Cardiac muscle cell (in vitro differentiated cells and primary cell): ENCODE results near the gene NEK3. TPM values are rescaled to one million over a fixed set of nuclear protein-coding genes. Genes with fewer than 3 reads are reported as not detected.
"Not testable (repeated sequence)": the region's sequence is repeated elsewhere in the genome, so short reads cannot be mapped to it uniquely, and the experiment has no call there.

Experiments
- DNase-seq, 2 donors: peaks; one replicate each; pipeline versions ENCODE4 v3.0.0 to v3.0.0-alpha.2; 2010 to 2017; ENCODE audit warnings: low read depth in 1 of 2, low spot score in 1 of 2
- H3K27ac ChIP-seq: fragments of 200-600 bp; sonication (generic); 2 replicates; pipeline ENCODE4 v1.5.1; 2016
- H3K27me3 ChIP-seq: fragments of 200-600 bp; sonication (generic); 2 replicates; pipeline ENCODE4 v1.6.0; 2016; ENCODE audit warnings: control low read depth
- H3K36me3 ChIP-seq: fragments of 200-600 bp; sonication (generic); 2 replicates; pipeline ENCODE4 v1.5.1; 2016; ENCODE audit warnings: control low read depth
- H3K4me1 ChIP-seq: fragments of 200-600 bp; sonication (generic); 2 replicates; pipeline ENCODE4 v1.8.1; 2017; ENCODE audit warnings: low read depth, mild to moderate bottlenecking, mixed run types
- H3K4me3 ChIP-seq: fragments of 200-600 bp; sonication (generic); 2 replicates; pipeline ENCODE4 v1.5.1; 2016; ENCODE audit warnings: mild to moderate bottlenecking
- H3K9me3 ChIP-seq: fragments of 200-600 bp; sonication (generic); 2 replicates; pipeline ENCODE4 v1.5.1; 2017; ENCODE audit warnings: low read depth, mild to moderate bottlenecking, control low read depth
- CTCF ChIP-seq: IDR thresholded peaks from 2 replicates; pipeline ENCODE4 v1.5.1; 2012; ENCODE audit warnings: low read depth, mild to moderate bottlenecking, low read length
- polyA plus RNA-seq: library from polyadenylated mRNA; unstranded; fragments of >200 nt; fragmentation: Nextera tagmentation; extraction: Ambion mirVana; gene quantifications from 2 replicates; pipeline ENCODE4 v1.2.1, GENCODE V29; 2016
- total RNA-seq: library from RNA; depleted of rRNA; stranded (reverse); fragments of >200 nt; gene quantifications from 2 replicates; pipeline ENCODE4 v1.2.3, GENCODE V29; 2016

NEK3 gene
- total RNA-seq, result 14.2 and 16.1 TPM in 2 replicates
- polyA plus RNA-seq, result 18.3 and 20.6 TPM in 2 replicates

DNA sequence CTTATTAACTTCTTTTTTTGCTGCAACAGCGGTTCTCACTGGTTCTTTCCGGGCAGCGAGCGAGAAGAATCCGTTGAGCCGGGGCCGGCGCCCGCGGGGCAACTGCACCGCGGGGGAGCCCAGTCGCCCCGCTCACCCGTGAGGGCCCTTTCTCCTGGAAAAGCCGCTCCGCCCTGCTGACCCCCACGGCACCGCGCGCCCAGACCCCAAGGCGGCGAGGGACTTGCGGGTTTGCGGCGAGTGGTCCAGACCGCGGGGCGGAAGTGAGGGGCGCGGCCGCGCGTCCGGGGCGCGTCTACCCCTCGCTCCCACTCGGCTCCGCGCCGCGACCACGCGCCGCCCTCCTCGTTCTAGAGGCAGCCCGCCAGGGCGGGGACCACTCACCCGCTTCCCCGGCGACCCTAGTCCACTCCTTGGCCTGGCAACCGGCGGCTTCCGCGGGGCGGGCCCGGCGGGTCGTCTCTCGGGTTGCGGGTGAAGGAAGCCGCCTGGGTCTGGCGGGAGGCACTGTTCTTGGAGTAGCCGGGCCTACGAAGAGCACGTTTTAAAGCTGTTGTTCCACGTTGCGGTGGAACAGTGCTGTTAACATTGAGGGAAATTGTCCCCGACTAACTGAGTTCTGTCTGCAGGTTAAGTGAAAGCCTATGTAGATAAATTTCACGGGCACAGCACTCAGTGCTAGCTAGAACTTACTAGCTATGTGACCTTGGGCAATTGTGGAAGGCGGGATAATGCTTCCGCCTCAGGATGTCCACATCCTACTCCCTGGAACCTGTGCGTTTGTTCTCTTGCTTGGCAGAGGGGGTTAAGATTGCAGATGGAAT is at the start of gene NEK3:
NEK3 (minus strand) TSS at position 439 of the 824 bp plus-strand sequence. CDS start 3,406 bp downstream, outside the sequence.
- Histone ChIP-seq H3K4me3 (peak within 1 kb of the TSS; percentile 77), H3K4me1 (peaks cover 10% of the 10 kb centered on the region), H3K9me3 (no peaks in the 10 kb centered on the region), H3K27me3 (no peaks in the 10 kb centered on the region), H3K36me3 (no peaks in the 10 kb centered on the region), H3K27ac (no peak within 1 kb of the TSS)
- TF ChIP-seq CTCF, result no peak
- peak; percentile 68 to 75 for DNase-seq

- H3K27me3 ChIP-seq, result peaks cover 45% of the 10 kb centered on the region
- not testable (repeated sequence) for H3K36me3 ChIP-seq, H3K27ac ChIP-seq, DNase-seq, H3K4me1 ChIP-seq, H3K9me3 ChIP-seq, H3K4me3 ChIP-seq
Observed at GRCh38 chr13:52208384-52208783, 49.0 kb upstream of the NEK3 start.

DNA sequence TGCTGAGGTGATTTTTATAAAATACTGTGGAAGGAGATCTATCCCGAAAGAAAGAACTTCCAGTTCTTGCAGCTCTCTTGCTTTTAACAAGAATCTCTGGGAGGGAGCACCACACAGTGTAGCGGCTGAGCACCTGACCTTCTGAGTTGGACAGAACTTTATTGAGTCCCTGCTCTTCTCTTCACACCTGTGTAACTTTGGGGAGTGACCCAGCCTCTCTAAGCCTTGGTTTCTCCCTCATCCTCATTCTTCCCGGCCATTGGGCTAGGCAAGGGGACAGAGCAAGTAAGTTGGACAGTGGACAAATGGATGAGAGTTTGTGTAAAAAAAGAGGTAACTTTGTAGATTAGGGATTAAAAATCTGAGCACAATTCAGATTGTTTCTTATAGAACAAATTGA is 48.5 kb upstream of the NEK3 start:
- peaks cover 47% of the 10 kb centered on the region for H3K27me3 ChIP-seq
- DNase-seq, H3K4me1 ChIP-seq, H3K9me3 ChIP-seq, H3K36me3 ChIP-seq, H3K27ac ChIP-seq, H3K4me3 ChIP-seq: not testable (repeated sequence)

- DNase-seq, H3K4me3 ChIP-seq, H3K27ac ChIP-seq, H3K9me3 ChIP-seq, H3K4me1 ChIP-seq, H3K36me3 ChIP-seq: not testable (repeated sequence)
- H3K27me3 ChIP-seq, result peaks cover 47% of the 10 kb centered on the region
Observed at GRCh38 chr13:52207337-52207736, 47.9 kb upstream of the NEK3 start.

DNA sequence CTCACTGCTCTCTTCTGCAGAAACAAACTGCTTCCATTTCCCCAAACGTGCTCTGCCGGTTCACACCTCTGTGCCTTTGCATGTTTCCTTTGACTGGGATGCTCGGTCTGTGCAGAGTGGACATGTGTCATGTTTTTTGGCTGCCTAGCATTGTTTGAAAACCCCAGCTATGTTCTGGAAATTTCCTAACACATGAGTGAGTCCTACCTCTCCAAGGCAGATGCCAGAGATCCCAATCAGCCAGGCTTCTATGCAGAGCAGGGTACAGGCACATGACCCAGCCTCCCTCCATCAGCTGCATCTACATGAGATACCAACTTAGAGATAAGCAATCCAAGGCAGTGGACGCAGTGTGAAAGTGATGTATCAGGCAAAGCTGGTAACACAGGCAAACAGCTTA is 45.1 kb upstream of the NEK3 start:
- H3K4me3 ChIP-seq, H3K27ac ChIP-seq, H3K9me3 ChIP-seq, H3K36me3 ChIP-seq, H3K4me1 ChIP-seq: not testable (repeated sequence)
- peak in 1 of 2 donors; percentile 11 for DNase-seq
- peaks cover 43% of the 10 kb centered on the region for H3K27me3 ChIP-seq

DNA sequence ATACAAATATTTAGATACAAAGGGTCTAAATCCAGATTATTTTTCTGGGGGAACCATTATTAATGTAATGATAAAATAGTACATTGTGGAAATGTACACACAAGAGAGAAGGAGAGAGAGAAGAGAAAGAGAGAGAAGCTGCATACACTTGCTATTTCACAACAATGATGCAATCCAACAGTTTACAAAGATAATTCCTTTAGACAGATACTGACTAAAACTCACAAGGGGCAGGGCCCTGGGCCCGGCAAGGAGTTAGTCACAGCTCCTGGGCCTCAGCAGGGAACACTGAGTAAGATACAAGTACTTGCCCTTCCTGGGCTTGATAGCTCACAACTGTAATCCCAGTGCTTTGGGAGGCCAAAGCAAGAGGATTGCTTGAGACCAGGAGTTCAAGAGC is 44.5 kb upstream of the NEK3 start:
- H3K4me1 ChIP-seq, H3K9me3 ChIP-seq, H3K27ac ChIP-seq, H3K36me3 ChIP-seq, H3K4me3 ChIP-seq: not testable (repeated sequence)
- peaks cover 41% of the 10 kb centered on the region for H3K27me3 ChIP-seq
- peak in 1 of 2 donors; percentile 92 for DNase-seq

DNA sequence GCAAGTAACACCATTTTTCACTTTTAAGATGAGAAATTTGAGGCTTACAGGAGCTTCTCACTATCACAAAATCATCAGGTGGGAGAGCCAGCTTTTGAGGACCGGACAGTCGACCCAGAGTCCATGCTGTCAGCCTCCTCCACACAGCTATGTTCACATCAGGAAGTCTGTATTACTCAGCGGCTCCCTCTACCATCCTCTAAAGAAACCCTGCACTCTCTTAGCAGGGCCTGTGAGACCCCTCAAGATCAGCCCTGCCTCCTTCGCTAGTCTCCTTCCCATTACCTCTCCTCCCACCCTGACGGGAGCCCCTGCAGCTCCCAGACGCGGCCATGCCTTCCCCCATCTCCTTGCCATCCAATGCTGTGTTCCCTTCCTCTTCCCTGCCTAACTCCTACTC is 43.1 kb upstream of the NEK3 start:
- H3K4me3 ChIP-seq, DNase-seq, H3K27ac ChIP-seq, H3K4me1 ChIP-seq, H3K9me3 ChIP-seq, H3K36me3 ChIP-seq: not testable (repeated sequence)
- H3K27me3 ChIP-seq, result peaks cover 51% of the 10 kb centered on the region

- DNase-seq, result peak; percentile 76 to 83
- not testable (repeated sequence) for H3K36me3 ChIP-seq, H3K4me3 ChIP-seq, H3K4me1 ChIP-seq, H3K27ac ChIP-seq, H3K9me3 ChIP-seq
- peaks cover 56% of the 10 kb centered on the region for H3K27me3 ChIP-seq
- peak; percentile 39 for TF ChIP-seq CTCF
Observed at GRCh38 chr13:52201439-52202193, 42.2 kb upstream of the NEK3 start.
